B cell (primary cell): ENCODE results near the gene ZNF804A. TPM values are rescaled to one million over a fixed set of nuclear protein-coding genes. Genes with fewer than 3 reads are reported as not detected.

Source experiments
- ATAC-seq: fragments of 200-7000 bp; cut with Tn5 transposase; one replicate; pipeline ENCODE4 v1.10.0; 2021; ENCODE audit warnings: low read depth, mild to moderate bottlenecking, moderate number of reproducible peaks, moderate library complexity
- CTCF ChIA-PET: fragments of 350-600 bp; sonication (Branson Sonifier 250); formaldehyde crosslinking; loops from one replicate; lab custom pipeline; 2021; ENCODE audit warnings: antibody characterized with exemption, inconsistent platforms; lab: Charles Lee
- POLR2A ChIA-PET: fragments of 350-600 bp; sonication (Branson Sonifier 250); formaldehyde crosslinking; loops from one replicate; lab custom pipeline; 2021; ENCODE audit warnings: antibody characterized with exemption; lab: Charles Lee
- DNase-seq: peaks from one replicate; pipeline ENCODE4 v3.0.0; 2013
- H2AFZ ChIP-seq: 2 replicates; pipeline ENCODE4 v1.6.1; 2012; ENCODE audit warnings: mild to moderate bottlenecking, low read depth, low read length; ENCODE audit not compliant: insufficient read depth, poor library complexity, severe bottlenecking
- H3K27ac ChIP-seq, 2 donors: 1 replicate in 1 of 2; 2 replicates in 1 of 2; pipeline ENCODE4 v1.5.1; 2012 to 2013; ENCODE audit warnings: low read length in 2 of 2, mild to moderate bottlenecking in 2 of 2, moderate library complexity in 1 of 2
- H3K27me3 ChIP-seq, 4 experiments: fragments of 200-600 bp in 1 of 4; sonication (generic) in 1 of 4; replicated peaks in 1 of 4; 1 replicate in 2 of 4; 2 replicates in 2 of 4; pipeline versions ENCODE4 v1.6.1 to v1.7.0; 2013 to 2016; ENCODE audit warnings: low read length in 3 of 4, mild to moderate bottlenecking in 2 of 4, mixed read lengths in 1 of 4, moderate library complexity in 1 of 4; ENCODE audit not compliant: insufficient read depth in 4 of 4, control insufficient read depth in 3 of 4; ENCODE audit errors: control extremely low read depth in 1 of 4
- H3K36me3 ChIP-seq, 2 experiments: replicated peaks in 1 of 2; 1 replicate in 1 of 2; 2 replicates in 1 of 2; pipeline versions ENCODE4 v1.6.1 to v1.7.1; 2013; ENCODE audit warnings: low read length in 1 of 2; ENCODE audit not compliant: insufficient read depth in 2 of 2, control insufficient read depth in 1 of 2; ENCODE audit errors: control extremely low read depth in 1 of 2, extremely low read depth in 1 of 2
- H3K4me1 ChIP-seq, 2 donors: fragments of 200-600 bp in 1 of 2; sonication (generic) in 1 of 2; 1 replicate in 1 of 2; 2 replicates in 1 of 2; pipeline versions ENCODE4 v1.5.1 to v1.6.1; 2013 to 2017; ENCODE audit warnings: low read length in 2 of 2; ENCODE audit not compliant: control insufficient read depth in 2 of 2, insufficient read depth in 2 of 2
- H3K4me2 ChIP-seq: replicated peaks from 2 replicates; pipeline ENCODE3; 2012; ENCODE audit warnings: mild to moderate bottlenecking, low read depth, low read length; ENCODE audit not compliant: poor library complexity, severe bottlenecking
- H3K4me3 ChIP-seq, 5 experiments: fragments of 200-600 bp in 1 of 5; sonication (generic) in 1 of 5; 1 replicate in 3 of 5; 2 replicates in 2 of 5; pipeline versions ENCODE4 v1.5.1 to v1.7.0; 2011 to 2016; ENCODE audit warnings: low read length in 4 of 5, mild to moderate bottlenecking in 4 of 5, low read depth in 2 of 5, control low read depth in 1 of 5, moderate library complexity in 1 of 5; ENCODE audit not compliant: insufficient read depth in 1 of 5; ENCODE audit errors: control extremely low read depth in 1 of 5, extremely low read depth in 1 of 5
- H3K79me2 ChIP-seq: fragments of 200-600 bp; sonication (generic); one replicate; pipeline ENCODE4 v1.6.0; 2016; ENCODE audit warnings: low read length; ENCODE audit not compliant: control insufficient read depth, insufficient read depth
- H3K9ac ChIP-seq: fragments of 200-600 bp; sonication (generic); 2 replicates; pipeline ENCODE4 v1.6.1; 2017; ENCODE audit warnings: mild to moderate bottlenecking, low read length, moderate library complexity
- H3K9me3 ChIP-seq, 3 donors: one replicate each; pipeline versions ENCODE4 v1.6.1 to v1.7.1; 2013; ENCODE audit warnings: low read length in 2 of 3; ENCODE audit not compliant: control insufficient read depth in 2 of 3, insufficient read depth in 1 of 3; ENCODE audit errors: control extremely low read depth in 1 of 3
- H4K20me1 ChIP-seq: 2 replicates; pipeline ENCODE4 v1.6.0; 2012; ENCODE audit warnings: mild to moderate bottlenecking, low read length; ENCODE audit not compliant: insufficient read depth, control insufficient read depth, poor library complexity, severe bottlenecking
- H3K27ac Mint-ChIP-seq: one replicate; pipeline ENCODE4 v1.8.0; 2021; ENCODE audit warnings: mixed read lengths
- H3K27me3 Mint-ChIP-seq: one replicate; pipeline ENCODE4 v1.8.0; 2021; ENCODE audit warnings: mixed read lengths
- H3K4me1 Mint-ChIP-seq: one replicate; pipeline ENCODE4 v1.8.0; 2021; ENCODE audit warnings: mixed read lengths
- H3K4me3 Mint-ChIP-seq: one replicate; pipeline ENCODE4 v1.8.0; 2021; ENCODE audit warnings: mixed read lengths
- H3K9me3 Mint-ChIP-seq: one replicate; pipeline ENCODE4 v1.8.0; 2022; ENCODE audit warnings: mixed read lengths; ENCODE audit not compliant: insufficient read depth
- EZH2 ChIP-seq: IDR thresholded peaks from 2 replicates; pipeline ENCODE4 v1.6.1; 2012; ENCODE audit warnings: borderline replicate concordance, low read depth, mild to moderate bottlenecking, moderate library complexity, low read length; ENCODE audit not compliant: insufficient read depth, poor library complexity, severe bottlenecking
- WGBS: methylation state at CpG from one replicate; pipeline ENCODE4 v1.1.5; 2013; ENCODE audit warnings: missing lambda C conversion rate; ENCODE audit not compliant: insufficient coverage; 5-methylcytosine and 5-hydroxymethylcytosine counted together
- intact Hi-C: fragments of 100-400 bp; cut with micrococcal nuclease; formaldehyde crosslinking; loops from one replicate; pipeline ENCODE4 v1.10.0; 2022
- polyA plus RNA-seq: library from polyadenylated mRNA; depleted of rRNA; stranded (reverse); fragments of >200 nt; gene quantifications from 2 replicates; pipeline ENCODE4 v1.2.3, GENCODE V29; 2012
- total RNA-seq, 2 donors: library from RNA; stranded (reverse); fragments of 120-200 nt in 1 of 2; gene quantifications; 1 replicate in 1 of 2; 2 replicates in 1 of 2; pipeline versions ENCODE4 v1.2.3 to v1.2.4, GENCODE V29; 2013 to 2022
- TF ChIP-seq, protein P1 (sequence below): fragments of 200-600 bp; IDR thresholded peaks from one replicate; pipeline ENCODE4 v1.8.0; 2022; ENCODE audit warnings: antibody characterized with exemption, mild to moderate bottlenecking

Gene ZNF804A
- total and polyA plus RNA-seq, 2 donors (not counting 1 experiment from before 2014, with no cell fraction given): 1.2 to 2.4 TPM

GRCh38 chr2:184730288-184730687 is 132.0 kb downstream of the ZNF804A start:
- Histone ChIP-seq H4K20me1 (no peaks in the 10 kb centered on the region), H3K9ac (no peak overlapping the region), H3K36me3 (no peaks in the 10 kb centered on the region), H3K27ac (no peak overlapping the region), H3K4me1 (peaks cover 0 to 3% of the 10 kb centered on the region in 2 donors), H3K4me3 (no peak overlapping the region), H3K27me3 (no peaks in the 10 kb centered on the region), H3K9me3 (no peaks in the 10 kb centered on the region), H2AFZ (no peak overlapping the region), H3K79me2 (no peaks in the 10 kb centered on the region), H3K4me2 (no peak overlapping the region)
- WGBS: no CpG with 5 or more reads among the region's 1 CpG
- Mint-ChIP-seq H3K27me3 (no peaks in the 10 kb centered on the region), H3K4me3 (no peak overlapping the region), H3K4me1 (peaks cover 22% of the 10 kb centered on the region), H3K27ac (peak overlapping the region; percentile 4), H3K9me3 (no peaks in the 10 kb centered on the region)
- DNase-seq: peak; percentile 17
- intact Hi-C loops: loop anchor here (5.0 kb wide), 1 partner anchor 133 kb away; the partner anchor contains the start of gene ZNF804A
- ChIA-PET CTCF (no interaction called here), POLR2A (no interaction called here)
- TF ChIP-seq, protein P1, sequence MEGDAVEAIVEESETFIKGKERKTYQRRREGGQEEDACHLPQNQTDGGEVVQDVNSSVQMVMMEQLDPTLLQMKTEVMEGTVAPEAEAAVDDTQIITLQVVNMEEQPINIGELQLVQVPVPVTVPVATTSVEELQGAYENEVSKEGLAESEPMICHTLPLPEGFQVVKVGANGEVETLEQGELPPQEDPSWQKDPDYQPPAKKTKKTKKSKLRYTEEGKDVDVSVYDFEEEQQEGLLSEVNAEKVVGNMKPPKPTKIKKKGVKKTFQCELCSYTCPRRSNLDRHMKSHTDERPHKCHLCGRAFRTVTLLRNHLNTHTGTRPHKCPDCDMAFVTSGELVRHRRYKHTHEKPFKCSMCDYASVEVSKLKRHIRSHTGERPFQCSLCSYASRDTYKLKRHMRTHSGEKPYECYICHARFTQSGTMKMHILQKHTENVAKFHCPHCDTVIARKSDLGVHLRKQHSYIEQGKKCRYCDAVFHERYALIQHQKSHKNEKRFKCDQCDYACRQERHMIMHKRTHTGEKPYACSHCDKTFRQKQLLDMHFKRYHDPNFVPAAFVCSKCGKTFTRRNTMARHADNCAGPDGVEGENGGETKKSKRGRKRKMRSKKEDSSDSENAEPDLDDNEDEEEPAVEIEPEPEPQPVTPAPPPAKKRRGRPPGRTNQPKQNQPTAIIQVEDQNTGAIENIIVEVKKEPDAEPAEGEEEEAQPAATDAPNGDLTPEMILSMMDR: no peak
- TF ChIP-seq EZH2: no peak
- ATAC-seq: peak; percentile 73

GRCh38 chr2:184734338-184734737 is 136.0 kb downstream of the ZNF804A start:
- ChIA-PET CTCF (no interaction called here), POLR2A (no interaction called here)
- Histone ChIP-seq H2AFZ (no peak overlapping the region), H3K4me3 (no peak overlapping the region), H3K4me1 (peaks cover 0 to 3% of the 10 kb centered on the region in 2 donors), H4K20me1 (no peaks in the 10 kb centered on the region), H3K9me3 (peaks cover 0 to 1% (median 0%) of the 10 kb centered on the region in 3 donors), H3K4me2 (no peak overlapping the region), H3K9ac (no peak overlapping the region), H3K27me3 (no peaks in the 10 kb centered on the region), H3K79me2 (no peaks in the 10 kb centered on the region), H3K27ac (no peak overlapping the region), H3K36me3 (no peaks in the 10 kb centered on the region)
- DNase-seq: no peak
- intact Hi-C loops: loop anchor here (5.0 kb wide), 1 partner anchor 137 kb away; the partner anchor contains the start of gene ZNF804A
- H3K4me1 Mint-ChIP-seq: peaks cover 14% of the 10 kb centered on the region
- H3K4me3 Mint-ChIP-seq: no peak overlapping the region
- no peaks in the 10 kb centered on the region for H3K27me3 Mint-ChIP-seq
- ATAC-seq: no peak
- no peak overlapping the region for H3K27ac Mint-ChIP-seq
- TF ChIP-seq, protein P1: no peak
- no peak for TF ChIP-seq EZH2
- no peaks in the 10 kb centered on the region for H3K9me3 Mint-ChIP-seq
